GM12865 (cell line): ENCODE results near the gene CDH23.

Experiments
- DNase-seq: peaks from one replicate; pipeline ENCODE4 v3.0.0; 2010; ENCODE audit warnings: low read depth
- H3K4me3 ChIP-seq: 2 replicates; pipeline ENCODE4 v1.5.1; 2011; ENCODE audit warnings: mild to moderate bottlenecking, low read depth, low read length, control low read depth
- CTCF ChIP-seq: IDR thresholded peaks from 2 replicates; pipeline ENCODE4 v1.5.1; 2011; ENCODE audit warnings: low read length, control low read depth, low read depth, inconsistent platforms; ENCODE audit not compliant: insufficient read depth; ENCODE audit errors: missing control alignments

CDH23 gene

GRCh38 chr10:71823356-71823755 lies 426.6 kb downstream of the CDH23 start:
- TF ChIP-seq CTCF: no peak
- no peak for DNase-seq
- no peak overlapping the region for H3K4me3 ChIP-seq

GRCh38 chr10:71824333-71824732 lies 427.6 kb downstream of the CDH23 start:
- H3K4me3 ChIP-seq: no peak overlapping the region
- no peak for TF ChIP-seq CTCF
- no peak for DNase-seq

GRCh38 chr10:71825217-71825616 lies 428.5 kb downstream of the CDH23 start:
- no peak for DNase-seq
- TF ChIP-seq CTCF: no peak
- no peak overlapping the region for H3K4me3 ChIP-seq

GRCh38 chr10:71827852-71828251 lies 431.1 kb downstream of the CDH23 start:
- DNase-seq: no peak
- no peak overlapping the region for H3K4me3 ChIP-seq
- no peak for TF ChIP-seq CTCF

GRCh38 chr10:71828702-71829101 lies 432.0 kb downstream of the CDH23 start:
- no peak for DNase-seq
- H3K4me3 ChIP-seq: no peak overlapping the region
- no peak for TF ChIP-seq CTCF

- DNase-seq: no peak
- no peak for TF ChIP-seq CTCF
- H3K4me3 ChIP-seq: no peak overlapping the region
Measured at GRCh38 chr10:71829171-71829570, 432.5 kb downstream of the CDH23 start.

GRCh38 chr10:71829896-71830295 lies 433.2 kb downstream of the CDH23 start:
- no peak for DNase-seq
- no peak overlapping the region for H3K4me3 ChIP-seq
- no peak for TF ChIP-seq CTCF
